Glutamatergic neuron (in vitro differentiated cells): ENCODE results near the gene KCNAB2. TPM values are rescaled to one million over a fixed set of nuclear protein-coding genes. Genes with fewer than 3 reads are reported as not detected.

Experiments used
- DNase-seq: peaks from one replicate; pipeline ENCODE4 v3.0.0; 2022
- H3K27ac Mint-ChIP-seq: one replicate; pipeline ENCODE4 v1.8.0; 2020; ENCODE audit warnings: mild to moderate bottlenecking, mixed read lengths, inconsistent platforms; ENCODE audit not compliant: unreplicated experiment
- H3K27me3 Mint-ChIP-seq: one replicate; pipeline ENCODE4 v1.8.0; 2020; ENCODE audit warnings: mild to moderate bottlenecking, moderate library complexity, mixed read lengths, inconsistent platforms; ENCODE audit not compliant: unreplicated experiment
- H3K36me3 Mint-ChIP-seq: one replicate; pipeline ENCODE4 v1.8.0; 2020; ENCODE audit warnings: mild to moderate bottlenecking, mixed read lengths, inconsistent platforms; ENCODE audit not compliant: unreplicated experiment
- H3K4me1 Mint-ChIP-seq: one replicate; pipeline ENCODE4 v1.8.0; 2020; ENCODE audit warnings: mild to moderate bottlenecking, low read depth, mixed read lengths, inconsistent platforms; ENCODE audit not compliant: unreplicated experiment
- H3K4me3 Mint-ChIP-seq: one replicate; pipeline ENCODE4 v1.8.0; 2020; ENCODE audit warnings: mild to moderate bottlenecking, mixed read lengths, inconsistent platforms; ENCODE audit not compliant: unreplicated experiment
- H3K9me3 Mint-ChIP-seq: one replicate; pipeline ENCODE4 v1.8.0; 2020; ENCODE audit warnings: mild to moderate bottlenecking, moderate library complexity, mixed read lengths, inconsistent platforms; ENCODE audit not compliant: unreplicated experiment
- total RNA-seq: library from RNA; stranded (reverse); fragmentation: NEBNext Ultra II Directional; extraction: Animal tissue kit (Norgen Biotek cat#: 25700); gene quantifications from one replicate; pipeline ENCODE4 v1.2.1, GENCODE V29; 2021; ENCODE audit not compliant: unreplicated experiment
- TF ChIP-seq, protein P1 (sequence below): fragments of 200-600 bp; sonication (generic); IDR thresholded peaks from one replicate; pipeline ENCODE4 v1.5.0; 2021; ENCODE audit not compliant: partially characterized antibody, unreplicated experiment

The KCNAB2 gene
- total RNA-seq, 1 donor from 2014 or later, result 20.4 TPM

DNA sequence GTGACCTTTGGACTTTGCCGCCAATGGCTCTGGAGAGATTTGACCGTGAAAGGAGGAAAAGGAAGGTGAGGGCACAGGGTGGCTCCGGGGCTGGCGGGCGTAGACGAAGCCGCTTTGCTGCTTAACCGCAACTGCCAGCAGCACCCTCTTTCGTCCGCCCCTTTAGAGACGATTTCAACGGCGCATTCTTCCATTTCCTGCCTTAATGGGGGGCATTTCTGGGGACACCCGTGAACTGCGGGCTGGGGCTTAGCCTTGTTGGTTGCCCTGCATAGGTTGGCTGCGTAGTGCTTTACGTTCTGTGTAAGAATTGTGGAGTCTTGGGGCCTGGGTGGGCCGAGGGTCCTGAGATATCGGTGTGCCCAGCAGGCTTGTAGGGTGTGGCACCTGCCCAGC is 46.8 kb upstream of the KCNAB2 start:
- TF ChIP-seq, protein P1, sequence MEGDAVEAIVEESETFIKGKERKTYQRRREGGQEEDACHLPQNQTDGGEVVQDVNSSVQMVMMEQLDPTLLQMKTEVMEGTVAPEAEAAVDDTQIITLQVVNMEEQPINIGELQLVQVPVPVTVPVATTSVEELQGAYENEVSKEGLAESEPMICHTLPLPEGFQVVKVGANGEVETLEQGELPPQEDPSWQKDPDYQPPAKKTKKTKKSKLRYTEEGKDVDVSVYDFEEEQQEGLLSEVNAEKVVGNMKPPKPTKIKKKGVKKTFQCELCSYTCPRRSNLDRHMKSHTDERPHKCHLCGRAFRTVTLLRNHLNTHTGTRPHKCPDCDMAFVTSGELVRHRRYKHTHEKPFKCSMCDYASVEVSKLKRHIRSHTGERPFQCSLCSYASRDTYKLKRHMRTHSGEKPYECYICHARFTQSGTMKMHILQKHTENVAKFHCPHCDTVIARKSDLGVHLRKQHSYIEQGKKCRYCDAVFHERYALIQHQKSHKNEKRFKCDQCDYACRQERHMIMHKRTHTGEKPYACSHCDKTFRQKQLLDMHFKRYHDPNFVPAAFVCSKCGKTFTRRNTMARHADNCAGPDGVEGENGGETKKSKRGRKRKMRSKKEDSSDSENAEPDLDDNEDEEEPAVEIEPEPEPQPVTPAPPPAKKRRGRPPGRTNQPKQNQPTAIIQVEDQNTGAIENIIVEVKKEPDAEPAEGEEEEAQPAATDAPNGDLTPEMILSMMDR, result no peak
- peaks cover 8% of the 10 kb centered on the region for H3K27me3 Mint-ChIP-seq
- H3K4me1 Mint-ChIP-seq, result peaks cover 16% of the 10 kb centered on the region
- no peaks in the 10 kb centered on the region for H3K36me3 Mint-ChIP-seq
- DNase-seq, result peak; percentile 5
- H3K27ac Mint-ChIP-seq, result no peak overlapping the region
- H3K4me3 Mint-ChIP-seq, result no peak overlapping the region
- H3K9me3 Mint-ChIP-seq, result peaks cover 5% of the 10 kb centered on the region

DNA sequence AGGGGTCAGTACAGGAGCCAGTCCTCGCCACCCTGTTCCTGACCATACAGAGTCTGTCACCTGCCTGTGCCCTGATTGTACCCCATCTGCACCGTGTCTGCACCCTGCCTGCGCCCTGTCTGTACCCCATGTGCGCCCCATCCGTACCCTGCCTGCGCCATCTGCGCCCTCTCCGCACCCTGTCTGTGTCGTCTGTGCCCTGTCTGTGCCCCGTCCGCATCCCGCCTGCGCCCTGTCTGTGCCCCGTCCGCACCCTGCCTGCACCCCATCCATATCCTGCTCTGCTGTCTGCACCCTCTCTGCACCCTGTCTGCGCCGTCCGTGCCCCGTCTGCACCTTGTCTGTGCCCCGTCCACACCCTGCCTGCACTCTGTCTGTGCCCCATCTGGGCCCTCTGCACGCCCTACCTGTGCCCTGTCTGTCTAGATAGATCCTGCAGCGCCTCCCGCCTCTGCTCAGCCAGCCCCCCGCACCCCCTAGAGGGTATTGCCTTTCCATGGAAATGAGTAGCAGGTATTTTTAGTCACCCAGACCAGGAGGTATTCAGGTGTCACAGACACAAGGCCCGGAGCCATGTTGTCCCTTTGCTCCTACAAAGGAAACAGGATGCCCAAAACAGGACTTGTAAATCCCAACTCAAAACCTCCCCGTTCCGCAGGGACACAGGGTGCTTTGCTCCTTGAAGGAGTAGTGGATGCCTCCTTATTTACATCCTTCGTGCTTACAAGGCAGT is 45.8 kb upstream of the KCNAB2 start:
- H3K9me3 Mint-ChIP-seq, result peaks cover 5% of the 10 kb centered on the region
- H3K27ac Mint-ChIP-seq, result no peak overlapping the region
- peaks cover 11% of the 10 kb centered on the region for H3K27me3 Mint-ChIP-seq
- peak; percentile 6 for DNase-seq
- no peaks in the 10 kb centered on the region for H3K36me3 Mint-ChIP-seq
- H3K4me1 Mint-ChIP-seq, result peaks cover 19% of the 10 kb centered on the region
- TF ChIP-seq, protein P1, result no peak
- no peak overlapping the region for H3K4me3 Mint-ChIP-seq

DNA sequence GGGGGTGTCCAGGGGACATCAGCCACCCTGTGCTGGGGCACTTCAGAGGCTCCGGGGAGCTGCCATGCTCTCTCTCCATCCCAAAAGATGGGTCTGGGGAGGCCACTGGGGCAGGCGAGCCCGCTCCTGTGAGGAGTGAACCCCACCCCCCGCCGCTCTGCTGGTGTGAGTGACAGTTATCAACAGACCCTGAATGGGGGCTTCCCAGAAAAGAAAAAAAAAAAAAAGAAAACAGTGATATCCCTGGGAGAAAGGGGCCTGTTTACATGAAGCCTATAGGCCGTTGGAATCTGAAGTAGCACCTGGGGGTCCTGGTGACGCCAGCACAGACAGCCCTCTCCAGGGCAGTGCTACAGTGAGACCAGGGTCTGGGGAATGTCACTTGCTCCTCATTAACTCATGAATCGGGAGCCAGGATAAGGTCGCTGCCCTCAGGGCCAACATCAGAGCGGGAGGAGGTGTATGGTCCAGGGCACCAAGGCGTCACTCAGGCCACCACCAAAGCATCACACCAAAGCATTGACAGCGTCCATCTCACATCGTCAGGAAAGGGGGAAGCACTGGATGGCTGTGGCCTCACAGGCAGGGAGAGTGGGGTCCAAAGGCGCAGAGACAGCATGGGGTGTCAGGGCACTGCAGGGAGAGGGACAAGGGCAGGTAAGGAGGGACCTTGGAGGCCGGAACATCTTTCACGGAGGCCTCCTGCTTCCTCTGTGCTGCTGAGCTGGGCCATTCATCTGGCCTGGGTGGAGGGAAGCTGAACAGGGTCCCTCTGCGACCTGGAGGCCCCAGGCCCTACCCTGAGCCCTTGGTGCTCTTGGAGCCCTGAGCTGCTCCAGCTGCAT is 45.0 kb upstream of the KCNAB2 start:
- Mint-ChIP-seq H3K36me3 (no peaks in the 10 kb centered on the region), H3K4me3 (peak overlapping the region; percentile 34)
- TF ChIP-seq, protein P1, result no peak

DNA sequence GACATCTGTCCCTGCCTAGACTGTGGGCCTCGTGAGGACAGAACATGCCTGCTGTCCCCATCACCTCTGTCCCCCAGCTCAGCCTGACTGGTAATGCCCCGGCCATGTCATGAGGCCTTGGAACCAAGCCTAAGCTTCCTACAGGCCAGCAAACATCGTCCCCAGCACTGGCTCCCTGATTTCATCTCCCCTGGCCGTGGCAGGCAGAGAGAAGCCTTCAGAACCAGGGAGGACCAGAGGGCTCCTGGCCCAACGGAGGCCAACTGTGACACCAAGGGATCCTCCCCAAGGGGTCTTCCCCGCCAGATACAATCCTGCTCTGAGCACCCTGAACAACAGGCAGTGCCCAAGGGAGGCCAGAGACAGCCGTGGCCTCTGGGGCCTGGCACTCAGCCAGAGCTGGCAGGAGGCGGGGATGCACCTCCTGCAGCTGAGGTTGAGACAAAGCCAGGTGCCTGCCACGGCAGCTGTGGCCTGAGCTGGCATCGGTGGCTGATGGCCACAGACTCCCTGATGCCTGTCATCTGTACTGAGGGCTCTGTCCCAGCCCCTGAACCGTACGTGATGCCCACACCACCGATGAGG is 43.6 kb upstream of the KCNAB2 start:
- peaks cover 5% of the 10 kb centered on the region for H3K9me3 Mint-ChIP-seq
- no peak overlapping the region for H3K27ac Mint-ChIP-seq
- peak; percentile 16 for DNase-seq
- no peak overlapping the region for H3K4me3 Mint-ChIP-seq
- peaks cover 9% of the 10 kb centered on the region for H3K27me3 Mint-ChIP-seq
- peaks cover 19% of the 10 kb centered on the region for H3K4me1 Mint-ChIP-seq
- TF ChIP-seq, protein P1, result no peak
- H3K36me3 Mint-ChIP-seq, result no peaks in the 10 kb centered on the region

More for the DNA sequence above, 45.0 kb upstream of the KCNAB2 start:
- Mint-ChIP-seq H3K4me1 (peaks cover 19% of the 10 kb centered on the region), H3K27me3 (peaks cover 11% of the 10 kb centered on the region), H3K9me3 (peaks cover 5% of the 10 kb centered on the region), H3K27ac (peak overlapping the region; percentile 22)
- peak; percentile 12 for DNase-seq
